Liver (tissue), 9 donors: ENCODE measurements around the gene ZDHHC19. TPM values are rescaled to one million over a fixed set of nuclear protein-coding genes. Genes with fewer than 3 reads are reported as not detected.

ENCODE experiments used
- DNase-seq: peaks from one replicate; pipeline ENCODE4 v3.0.0-alpha.2; 2017; ENCODE audit warnings: low spot score
- H3K27ac ChIP-seq, 2 donors: one replicate each; pipeline ENCODE4 v1.7.0; 2013; ENCODE audit warnings: inconsistent platforms in 2 of 2, low read length in 2 of 2, control low read depth in 1 of 2, low read depth in 1 of 2, mild to moderate bottlenecking in 1 of 2
- H3K27me3 ChIP-seq, 4 donors: one replicate each; pipeline versions ENCODE4 v1.6.1 to v1.7.0; 2013; ENCODE audit warnings: low read length in 3 of 4, inconsistent platforms in 1 of 4, mild to moderate bottlenecking in 1 of 4, moderate library complexity in 1 of 4; ENCODE audit not compliant: control insufficient read depth in 4 of 4, insufficient read depth in 4 of 4
- H3K36me3 ChIP-seq, 4 donors: one replicate each; pipeline versions ENCODE4 v1.6.1 to v1.7.0; 2013; ENCODE audit warnings: low read length in 3 of 4, mild to moderate bottlenecking in 3 of 4, low read depth in 1 of 4, moderate library complexity in 1 of 4; ENCODE audit not compliant: control insufficient read depth in 4 of 4, insufficient read depth in 3 of 4
- H3K4me1 ChIP-seq, 4 donors: one replicate each; pipeline versions ENCODE4 v1.6.1 to v1.7.0; 2013; ENCODE audit warnings: low read length in 3 of 4, mild to moderate bottlenecking in 3 of 4, moderate library complexity in 1 of 4; ENCODE audit not compliant: control insufficient read depth in 4 of 4, insufficient read depth in 4 of 4
- H3K4me3 ChIP-seq, 3 donors: one replicate each; pipeline versions ENCODE4 v1.6.1 to v1.7.0; 2013; ENCODE audit warnings: low read length in 3 of 3, control low read depth in 1 of 3, low read depth in 1 of 3, mild to moderate bottlenecking in 1 of 3
- H3K9ac ChIP-seq, 2 donors: one replicate each; pipeline ENCODE4 v1.7.0; 2013; ENCODE audit warnings: low read length in 2 of 2, mild to moderate bottlenecking in 2 of 2, moderate library complexity in 2 of 2, control low read depth in 1 of 2, low read depth in 1 of 2
- H3K9me3 ChIP-seq, 4 donors: one replicate each; pipeline versions ENCODE4 v1.6.1 to v1.7.0; 2013; ENCODE audit warnings: low read length in 3 of 4; ENCODE audit not compliant: control insufficient read depth in 4 of 4
- EGR1 ChIP-seq, 2 donors: IDR thresholded peaks; 2 replicates each; pipeline ENCODE4 v1.6.1; 2016 to 2018; ENCODE audit warnings: antibody characterized with exemption in 2 of 2, low read depth in 2 of 2
- FOXA1 ChIP-seq: IDR thresholded peaks from 2 replicates; pipeline ENCODE4 v1.6.1; 2016; ENCODE audit warnings: antibody characterized with exemption
- FOXA2 ChIP-seq: IDR thresholded peaks from 2 replicates; pipeline ENCODE4 v1.6.1; 2016; ENCODE audit warnings: antibody characterized with exemption
- GABPA ChIP-seq, 2 donors: IDR thresholded peaks in 1 of 2; conservative IDR thresholded peaks in 1 of 2; 2 replicates each; pipeline ENCODE4 v1.6.1; 2016; ENCODE audit warnings: antibody characterized with exemption in 2 of 2, mild to moderate bottlenecking in 1 of 2, moderate library complexity in 1 of 2
- HNF4A ChIP-seq, 2 donors: conservative IDR thresholded peaks; 2 replicates each; pipeline ENCODE4 v1.6.1; 2016; ENCODE audit warnings: antibody characterized with exemption in 2 of 2, mild to moderate bottlenecking in 2 of 2
- HNF4G ChIP-seq: IDR thresholded peaks from 2 replicates; pipeline ENCODE4 v1.6.1; 2016; ENCODE audit warnings: antibody characterized with exemption
- JUND ChIP-seq, 2 donors: IDR thresholded peaks; 2 replicates each; pipeline ENCODE4 v1.6.1; 2016; ENCODE audit warnings: antibody characterized with exemption in 2 of 2
- NR2F2 ChIP-seq: IDR thresholded peaks from 2 replicates; pipeline ENCODE4 v1.6.1; 2016; ENCODE audit warnings: antibody characterized with exemption
- RAD21 ChIP-seq, 2 donors: IDR thresholded peaks; 2 replicates each; pipeline ENCODE4 v1.6.1; 2016; ENCODE audit warnings: antibody characterized with exemption in 2 of 2, mild to moderate bottlenecking in 2 of 2
- RXRA ChIP-seq, 2 donors: IDR thresholded peaks; 2 replicates each; pipeline ENCODE4 v1.6.1; 2017 to 2018; ENCODE audit warnings: antibody characterized with exemption in 2 of 2, mild to moderate bottlenecking in 1 of 2
- SP1 ChIP-seq: IDR thresholded peaks from 2 replicates; pipeline ENCODE4 v1.6.1; 2018; ENCODE audit warnings: antibody characterized with exemption, mild to moderate bottlenecking
- TAF1 ChIP-seq: conservative IDR thresholded peaks from 2 replicates; pipeline ENCODE4 v1.6.1; 2016; ENCODE audit warnings: antibody characterized with exemption, mild to moderate bottlenecking
- YY1 ChIP-seq: IDR thresholded peaks from 2 replicates; pipeline ENCODE4 v1.6.1; 2016; ENCODE audit warnings: antibody characterized with exemption, mild to moderate bottlenecking
- WGBS: extraction: QIAGEN DNeasy Blood & Tissue Kit; methylation state at CpG from one replicate; pipeline ENCODE4 v1.1.7; 2013; 5-methylcytosine and 5-hydroxymethylcytosine counted together
- polyA plus RNA-seq, 2 donors: library from polyadenylated mRNA; stranded (reverse) in 1 of 2; unstranded in 1 of 2; fragments of 200-250 nt in 1 of 2; fragments of >200 nt in 1 of 2; fragmentation: Nextera tagmentation in 1 of 2; extraction: Ambion mirVana in 1 of 2; gene quantifications; one replicate each; pipeline versions ENCODE4 v1.2.1 to v1.2.3, GENCODE V29; 2013 to 2015
- total RNA-seq, 2 donors: library from RNA; depleted of rRNA; stranded (reverse); fragments of >200 nt; gene quantifications; one replicate each; pipeline ENCODE4 v1.2.3, GENCODE V29; 2014
- TF ChIP-seq, protein P1 (sequence below): IDR thresholded peaks from 2 replicates; pipeline ENCODE4 v1.6.1; 2016; ENCODE audit warnings: antibody characterized with exemption
- TF ChIP-seq, protein P2 (sequence below): IDR thresholded peaks from 2 replicates; pipeline ENCODE4 v1.6.1; 2016; ENCODE audit warnings: antibody characterized with exemption
- TF ChIP-seq, protein P3 (sequence below): IDR thresholded peaks from 2 replicates; pipeline ENCODE4 v1.6.1; 2016; ENCODE audit warnings: antibody characterized with exemption, mild to moderate bottlenecking
- TF ChIP-seq, protein P4 (sequence below): fragments of 150-350 bp; IDR thresholded peaks from 2 replicates; pipeline ENCODE4 v1.5.1; 2017; ENCODE audit warnings: improper control_type of control experiment, low read depth, low read length; ENCODE audit not compliant: missing input control
- TF ChIP-seq, protein P5 (sequence below): IDR thresholded peaks from 2 replicates; pipeline ENCODE4 v1.6.1; 2016; ENCODE audit warnings: antibody characterized with exemption
- donor health status: healthy.
- donor health status: healthy.
- donor health status: healthy.
- donor health status: healthy.
- donor health status: healthy.

Gene ZDHHC19
- total and polyA plus RNA-seq, 4 donors = 0.42 to 1.5 (median 0.81) TPM

DNA sequence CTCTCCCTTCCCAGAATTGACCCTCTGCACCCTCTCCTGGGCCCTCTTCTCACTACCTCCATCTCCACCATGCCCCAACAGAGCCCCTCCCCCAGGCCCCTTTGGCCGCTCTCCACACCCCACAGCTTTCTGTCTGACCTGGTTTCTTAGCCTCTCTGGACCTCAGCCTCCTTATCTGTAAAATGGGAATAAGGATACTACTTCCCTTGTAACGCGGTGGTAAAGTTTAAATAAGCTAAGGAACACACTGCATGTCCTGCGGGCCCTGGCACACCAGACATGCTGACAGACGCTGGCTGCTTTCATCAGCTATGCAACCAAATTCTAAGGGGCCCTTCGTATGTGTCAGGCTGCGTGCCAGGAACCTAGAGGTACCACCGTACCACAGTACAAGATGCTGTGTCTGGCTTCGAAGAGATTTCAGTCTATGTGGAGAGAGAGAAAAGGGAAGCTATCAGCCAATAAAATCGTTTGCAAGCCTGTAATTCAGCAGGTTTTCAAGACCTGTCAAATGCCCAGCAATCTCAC, 4.4 kb upstream of the ZDHHC19 start:
- Histone ChIP-seq H3K9ac (no peak overlapping the region), H3K36me3 (no peaks in the 10 kb centered on the region)
- DNase-seq = no peak

DNA sequence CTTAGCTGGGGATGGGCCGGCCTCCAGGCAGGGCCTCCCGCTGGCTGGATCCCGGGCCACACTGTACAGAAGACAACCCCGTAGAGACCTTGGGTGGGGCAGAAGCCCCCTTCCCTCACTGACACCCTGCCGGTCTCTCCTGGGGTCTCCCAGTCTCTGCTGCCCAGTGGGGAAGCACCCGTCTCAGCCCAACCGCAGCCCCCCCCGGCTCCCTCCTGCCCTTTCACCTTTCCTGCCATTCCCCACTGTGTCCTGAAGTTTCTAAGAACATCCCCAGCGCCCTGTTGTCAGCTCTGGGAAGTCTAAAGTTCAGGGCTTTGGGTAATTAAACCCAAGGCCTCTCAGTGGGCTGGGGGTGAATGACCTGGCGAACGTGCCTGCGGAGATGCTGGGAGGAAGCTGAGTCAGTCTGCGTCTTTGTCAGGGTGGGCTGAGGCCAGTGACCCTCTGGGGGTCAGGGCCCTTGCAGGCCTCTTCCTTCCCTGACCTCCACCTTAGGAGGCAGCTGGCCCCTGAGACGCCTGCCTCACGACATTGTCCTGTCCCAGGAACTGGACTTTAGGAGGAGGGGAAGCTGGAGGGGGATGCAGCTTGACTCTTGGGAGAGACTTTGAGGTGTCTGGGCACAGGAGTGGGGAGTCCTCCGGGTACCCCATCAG, 3.7 kb upstream of the ZDHHC19 start:
- peak overlapping the region; percentile 69 to 75 for H3K27ac ChIP-seq
- 40% methylated on average over 16 of the region's 16 CpGs for WGBS

More for the DNA sequence above, 4.4 kb upstream of the ZDHHC19 start:
- no peaks in the 10 kb centered on the region for H3K9me3 ChIP-seq
- TF ChIP-seq GABPA (IDR thresholded peaks at IDR 0.05 in 1 of 2, conservative IDR thresholded peaks at IDR 0.05 in 1 of 2) = no peak
- TF ChIP-seq RAD21 (IDR thresholded peaks at IDR 0.05) = no peak
- no peak for TF ChIP-seq HNF4A (conservative IDR thresholded peaks at IDR 0.05)
- no peak for TF ChIP-seq TAF1
- TF ChIP-seq YY1 = no peak
- TF ChIP-seq, protein P1, sequence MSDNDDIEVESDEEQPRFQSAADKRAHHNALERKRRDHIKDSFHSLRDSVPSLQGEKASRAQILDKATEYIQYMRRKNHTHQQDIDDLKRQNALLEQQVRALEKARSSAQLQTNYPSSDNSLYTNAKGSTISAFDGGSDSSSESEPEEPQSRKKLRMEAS = no peak
- TF ChIP-seq JUND (IDR thresholded peaks at IDR 0.05) = no peak
- TF ChIP-seq, protein P2, sequence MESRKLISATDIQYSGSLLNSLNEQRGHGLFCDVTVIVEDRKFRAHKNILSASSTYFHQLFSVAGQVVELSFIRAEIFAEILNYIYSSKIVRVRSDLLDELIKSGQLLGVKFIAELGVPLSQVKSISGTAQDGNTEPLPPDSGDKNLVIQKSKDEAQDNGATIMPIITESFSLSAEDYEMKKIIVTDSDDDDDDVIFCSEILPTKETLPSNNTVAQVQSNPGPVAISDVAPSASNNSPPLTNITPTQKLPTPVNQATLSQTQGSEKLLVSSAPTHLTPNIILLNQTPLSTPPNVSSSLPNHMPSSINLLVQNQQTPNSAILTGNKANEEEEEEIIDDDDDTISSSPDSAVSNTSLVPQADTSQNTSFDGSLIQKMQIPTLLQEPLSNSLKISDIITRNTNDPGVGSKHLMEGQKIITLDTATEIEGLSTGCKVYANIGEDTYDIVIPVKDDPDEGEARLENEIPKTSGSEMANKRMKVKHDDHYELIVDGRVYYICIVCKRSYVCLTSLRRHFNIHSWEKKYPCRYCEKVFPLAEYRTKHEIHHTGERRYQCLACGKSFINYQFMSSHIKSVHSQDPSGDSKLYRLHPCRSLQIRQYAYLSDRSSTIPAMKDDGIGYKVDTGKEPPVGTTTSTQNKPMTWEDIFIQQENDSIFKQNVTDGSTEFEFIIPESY = no peak
- TF ChIP-seq HNF4G = no peak
- no peak for TF ChIP-seq EGR1 (IDR thresholded peaks at IDR 0.05; ENCODE audit: low read depth in 2 of 2)
- H3K27me3 ChIP-seq = no peaks in the 10 kb centered on the region
- peak overlapping the region; percentile 61 to 75 for H3K27ac ChIP-seq
- H3K4me1 ChIP-seq = peaks cover 20 to 49% (median 34%) of the 10 kb centered on the region in 4 donors
- 49% methylated on average over 10 of the region's 10 CpGs for WGBS
- no peak overlapping the region for H3K4me3 ChIP-seq

More for the DNA sequence above, 3.7 kb upstream of the ZDHHC19 start:
- peak; percentile 62 for DNase-seq
- Histone ChIP-seq H3K27me3 (no peaks in the 10 kb centered on the region), H3K36me3 (no peaks in the 10 kb centered on the region), H3K9ac (no peak overlapping the region), H3K4me1 (peaks cover 20 to 49% (median 34%) of the 10 kb centered on the region in 4 donors), H3K9me3 (no peaks in the 10 kb centered on the region), H3K4me3 (no peak overlapping the region)
- TF ChIP-seq RAD21 (IDR thresholded peaks at IDR 0.05) = peak in 1 of 2 donors; percentile 34
- no peak for TF ChIP-seq FOXA2
- TF ChIP-seq, protein P3, sequence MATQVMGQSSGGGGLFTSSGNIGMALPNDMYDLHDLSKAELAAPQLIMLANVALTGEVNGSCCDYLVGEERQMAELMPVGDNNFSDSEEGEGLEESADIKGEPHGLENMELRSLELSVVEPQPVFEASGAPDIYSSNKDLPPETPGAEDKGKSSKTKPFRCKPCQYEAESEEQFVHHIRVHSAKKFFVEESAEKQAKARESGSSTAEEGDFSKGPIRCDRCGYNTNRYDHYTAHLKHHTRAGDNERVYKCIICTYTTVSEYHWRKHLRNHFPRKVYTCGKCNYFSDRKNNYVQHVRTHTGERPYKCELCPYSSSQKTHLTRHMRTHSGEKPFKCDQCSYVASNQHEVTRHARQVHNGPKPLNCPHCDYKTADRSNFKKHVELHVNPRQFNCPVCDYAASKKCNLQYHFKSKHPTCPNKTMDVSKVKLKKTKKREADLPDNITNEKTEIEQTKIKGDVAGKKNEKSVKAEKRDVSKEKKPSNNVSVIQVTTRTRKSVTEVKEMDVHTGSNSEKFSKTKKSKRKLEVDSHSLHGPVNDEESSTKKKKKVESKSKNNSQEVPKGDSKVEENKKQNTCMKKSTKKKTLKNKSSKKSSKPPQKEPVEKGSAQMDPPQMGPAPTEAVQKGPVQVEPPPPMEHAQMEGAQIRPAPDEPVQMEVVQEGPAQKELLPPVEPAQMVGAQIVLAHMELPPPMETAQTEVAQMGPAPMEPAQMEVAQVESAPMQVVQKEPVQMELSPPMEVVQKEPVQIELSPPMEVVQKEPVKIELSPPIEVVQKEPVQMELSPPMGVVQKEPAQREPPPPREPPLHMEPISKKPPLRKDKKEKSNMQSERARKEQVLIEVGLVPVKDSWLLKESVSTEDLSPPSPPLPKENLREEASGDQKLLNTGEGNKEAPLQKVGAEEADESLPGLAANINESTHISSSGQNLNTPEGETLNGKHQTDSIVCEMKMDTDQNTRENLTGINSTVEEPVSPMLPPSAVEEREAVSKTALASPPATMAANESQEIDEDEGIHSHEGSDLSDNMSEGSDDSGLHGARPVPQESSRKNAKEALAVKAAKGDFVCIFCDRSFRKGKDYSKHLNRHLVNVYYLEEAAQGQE = peak; percentile 68
- peak; percentile 100 for TF ChIP-seq RXRA (IDR thresholded peaks at IDR 0.05)
- peak; percentile 98 for TF ChIP-seq NR2F2
- peak; percentile 93 to 96 for TF ChIP-seq HNF4A (conservative IDR thresholded peaks at IDR 0.05)
- TF ChIP-seq, protein P4, sequence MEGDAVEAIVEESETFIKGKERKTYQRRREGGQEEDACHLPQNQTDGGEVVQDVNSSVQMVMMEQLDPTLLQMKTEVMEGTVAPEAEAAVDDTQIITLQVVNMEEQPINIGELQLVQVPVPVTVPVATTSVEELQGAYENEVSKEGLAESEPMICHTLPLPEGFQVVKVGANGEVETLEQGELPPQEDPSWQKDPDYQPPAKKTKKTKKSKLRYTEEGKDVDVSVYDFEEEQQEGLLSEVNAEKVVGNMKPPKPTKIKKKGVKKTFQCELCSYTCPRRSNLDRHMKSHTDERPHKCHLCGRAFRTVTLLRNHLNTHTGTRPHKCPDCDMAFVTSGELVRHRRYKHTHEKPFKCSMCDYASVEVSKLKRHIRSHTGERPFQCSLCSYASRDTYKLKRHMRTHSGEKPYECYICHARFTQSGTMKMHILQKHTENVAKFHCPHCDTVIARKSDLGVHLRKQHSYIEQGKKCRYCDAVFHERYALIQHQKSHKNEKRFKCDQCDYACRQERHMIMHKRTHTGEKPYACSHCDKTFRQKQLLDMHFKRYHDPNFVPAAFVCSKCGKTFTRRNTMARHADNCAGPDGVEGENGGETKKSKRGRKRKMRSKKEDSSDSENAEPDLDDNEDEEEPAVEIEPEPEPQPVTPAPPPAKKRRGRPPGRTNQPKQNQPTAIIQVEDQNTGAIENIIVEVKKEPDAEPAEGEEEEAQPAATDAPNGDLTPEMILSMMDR = no peak
- TF ChIP-seq, protein P5, sequence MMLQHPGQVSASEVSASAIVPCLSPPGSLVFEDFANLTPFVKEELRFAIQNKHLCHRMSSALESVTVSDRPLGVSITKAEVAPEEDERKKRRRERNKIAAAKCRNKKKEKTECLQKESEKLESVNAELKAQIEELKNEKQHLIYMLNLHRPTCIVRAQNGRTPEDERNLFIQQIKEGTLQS = no peak
- TF ChIP-seq YY1 = peak; percentile 80
- TF ChIP-seq, protein P2 = peak; percentile 32
- TF ChIP-seq EGR1 (IDR thresholded peaks at IDR 0.05; ENCODE audit: low read depth in 2 of 2) = peak; percentile 22 to 48
- peak; percentile 72 to 84 for TF ChIP-seq JUND (IDR thresholded peaks at IDR 0.05)
- TF ChIP-seq GABPA (IDR thresholded peaks at IDR 0.05 in 1 of 2, conservative IDR thresholded peaks at IDR 0.05 in 1 of 2) = peak in 1 of 2 donors; percentile 54
- peak; percentile 17 for TF ChIP-seq FOXA1
- TF ChIP-seq SP1 = peak; percentile 98
- TF ChIP-seq, protein P1 = peak; percentile 82
- TF ChIP-seq TAF1 = no peak
- TF ChIP-seq HNF4G = peak; percentile 86
